GM12878 (cell line): ENCODE results near the gene CD58. TPM values are rescaled to one million over a fixed set of nuclear protein-coding genes. Genes with fewer than 3 reads are reported as not detected.

Source experiments
- ATAC-seq: fragments of 200-7000 bp; cut with Tn5 transposase; 3 replicates; pipeline ENCODE4 v1.9.1; 2020; ENCODE audit warnings: mild to moderate bottlenecking, moderate library complexity
- BruUV-seq: library from RNA; stranded (reverse); fragments of 400-500 nt; replicated peaks from 2 replicates; lab custom pipeline; 2021; lab: Mats Ljungman, UMichigan
- CTCF ChIA-PET: fragments of 300-600 bp; sonication (Branson Sonifier 250); formaldehyde crosslinking; extraction: SDS; loops from one replicate; lab custom pipeline; 2021; ENCODE audit warnings: inconsistent platforms; lab: Yijun Ruan, JAX
- POLR2A ChIA-PET: fragments of 350-600 bp; formaldehyde crosslinking; extraction: SDS; loops from one replicate; lab custom pipeline; 2021; ENCODE audit warnings: inconsistent platforms; lab: Charles Lee
- RAD21 ChIA-PET: fragments of 300-600 bp; sonication (Branson Sonifier 250); formaldehyde crosslinking; loops from one replicate; lab custom pipeline; 2023; ENCODE audit warnings: antibody characterized with exemption; ENCODE audit not compliant: unreplicated experiment; lab: Charles Lee
- SMC1A ChIA-PET: fragments of 300-600 bp; sonication (Branson Sonifier 250); formaldehyde crosslinking; loops from one replicate; lab custom pipeline; 2023; ENCODE audit not compliant: unreplicated experiment, uncharacterized antibody; lab: Charles Lee
- DNase-seq: peaks from one replicate; pipeline ENCODE4 v3.0.0-alpha.2; 2011; ENCODE audit warnings: low read depth, low spot score
- FAIRE-seq: peaks from 3 replicates; lab custom pipeline; 2011; peaks lifted over from hg19 to GRCh38; lab: Jason Lieb, UNC
- H2AFZ ChIP-seq: 2 replicates; pipeline ENCODE4 v1.6.0; 2011; ENCODE audit warnings: low read depth, low read length, control low read depth; ENCODE audit not compliant: control insufficient read depth
- H3K27ac ChIP-seq: 2 replicates; pipeline ENCODE4 v1.5.1; 2011; ENCODE audit warnings: control low read depth; ENCODE audit not compliant: control insufficient read depth, insufficient read depth
- H3K27me3 ChIP-seq, 2 experiments: replicated peaks in 1 of 2; 2 replicates each; pipeline versions ENCODE4 v1.6.0 to v1.6.1; 2011; ENCODE audit warnings: low read length in 1 of 2; ENCODE audit not compliant: control insufficient read depth in 2 of 2, insufficient read depth in 2 of 2
- H3K36me3 ChIP-seq, 2 experiments: 2 replicates each; pipeline ENCODE4 v1.5.1; 2011; ENCODE audit warnings: low read length in 1 of 2; ENCODE audit not compliant: control insufficient read depth in 2 of 2, insufficient read depth in 2 of 2
- H3K4me1 ChIP-seq: 2 replicates; pipeline ENCODE4 v1.6.1; 2011; ENCODE audit warnings: mild to moderate bottlenecking, low read length, moderate library complexity, mixed read lengths; ENCODE audit not compliant: control insufficient read depth, insufficient read depth
- H3K4me2 ChIP-seq: 2 replicates; pipeline ENCODE4 v1.6.0; 2011; ENCODE audit warnings: control low read depth; ENCODE audit not compliant: control insufficient read depth, insufficient read depth
- H3K4me3 ChIP-seq: fragments of 200-600 bp; sonication (generic); 2 replicates; pipeline ENCODE4 v1.5.1; 2016
- H3K79me2 ChIP-seq: 2 replicates; pipeline ENCODE4 v1.6.0; 2011; ENCODE audit warnings: low read length; ENCODE audit not compliant: control insufficient read depth, insufficient read depth
- H3K9ac ChIP-seq: 2 replicates; pipeline ENCODE4 v1.8.0; 2011; ENCODE audit warnings: low read length, control low read depth, mixed read lengths; ENCODE audit not compliant: control insufficient read depth, insufficient read depth
- H3K9me3 ChIP-seq: replicated peaks from 3 replicates; pipeline ENCODE4 v1.5.1; 2011; ENCODE audit warnings: mild to moderate bottlenecking, low read length; ENCODE audit not compliant: control insufficient read depth, insufficient read depth
- H4K20me1 ChIP-seq: 2 replicates; pipeline ENCODE4 v1.6.0; 2011; ENCODE audit not compliant: control insufficient read depth, insufficient read depth
- IRF4 ChIP-seq: IDR thresholded peaks from 2 replicates; pipeline ENCODE4 v1.6.1; 2011; ENCODE audit warnings: low read depth, low read length
- SIN3A ChIP-seq: IDR thresholded peaks from 2 replicates; pipeline ENCODE4 v1.6.1; 2012; ENCODE audit warnings: low read depth, low read length, improper control_type of control experiment
- YY1 ChIP-seq: IDR thresholded peaks from 2 replicates; pipeline ENCODE4 v1.6.1; 2011; ENCODE audit warnings: low read depth, mild to moderate bottlenecking, low read length
- ZBTB11 ChIP-seq: fragments of 450-650 bp; formaldehyde crosslinking; IDR thresholded peaks from 2 replicates; pipeline ENCODE4 v1.5.0; 2022; ENCODE audit warnings: mild to moderate bottlenecking, missing genetic modification characterization
- ZNF24 ChIP-seq: fragments of 450-650 bp; IDR thresholded peaks from 2 replicates; pipeline ENCODE4 v1.6.1; 2017; ENCODE audit warnings: antibody characterized with exemption, mild to moderate bottlenecking
- ZZZ3 ChIP-seq: IDR thresholded peaks from 2 replicates; pipeline ENCODE4 v1.6.1; 2011; ENCODE audit warnings: low read depth; ENCODE audit not compliant: control insufficient read depth, insufficient read length
- WGBS: methylation state at CpG from one replicate; pipeline ENCODE4 v1.1.6; 2016; ENCODE audit warnings: low lambda C conversion rate; ENCODE audit not compliant: insufficient replicate concordance, insufficient coverage; ENCODE audit errors: missing lambda C conversion rate; 5-methylcytosine and 5-hydroxymethylcytosine counted together
- in situ Hi-C: fragments of 300-500 bp; cut with MboI; formaldehyde crosslinking; loops from 9 replicates; pipeline ENCODE4 v1.14.3; 2018; ENCODE audit warnings: mixed read lengths
- intact Hi-C: fragments of 100-400 bp; cut with micrococcal nuclease; formaldehyde crosslinking; loops from one replicate; pipeline ENCODE4 v1.14.2; 2022; ENCODE audit not compliant: unreplicated experiment
- polyA plus RNA-seq, 11 experiments: library from polyadenylated mRNA; depleted of rRNA in 4 of 11; unstranded in 6 of 11; stranded (reverse) in 5 of 11; fragments of >200 nt; fragmentation: Nextera tagmentation in 4 of 11; fragmentation: Illumina TruSeq in 1 of 11; extraction: Ambion mirVana in 4 of 11; extraction: Trizol in 1 of 11; gene quantifications; 1 replicate in 1 of 11; 2 replicates in 10 of 11; pipeline versions ENCODE4 v1.2.1 to v1.2.3, GENCODE V29; 2011 to 2016; ENCODE audit warnings: inconsistent platforms in 2 of 11, missing spikeins in 2 of 11, low read depth in 1 of 11
- total RNA-seq, 4 experiments: library from RNA; depleted of rRNA in 3 of 4; stranded (reverse); fragments of >200 nt in 3 of 4; fragmentation: Illumina TruSeq in 1 of 4; extraction: Trizol in 1 of 4; gene quantifications; 2 replicates each; pipeline versions ENCODE4 v1.2.1 to v1.2.3, GENCODE V29; 2013 to 2021
- TF ChIP-seq, protein P1 (sequence below): IDR thresholded peaks from 2 replicates; pipeline ENCODE4 v1.6.1; 2011; ENCODE audit warnings: borderline replicate concordance, low read depth, mild to moderate bottlenecking, moderate library complexity, mixed read lengths, low read length; ENCODE audit not compliant: insufficient read depth; ENCODE audit errors: extremely low read length

CD58 gene
- total and polyA plus RNA-seq, 10 of the 15 experiments (the other 5 are each of a cell fraction or from before 2014, with no cell fraction given): 70.4 to 252 (median 129) TPM

DNA sequence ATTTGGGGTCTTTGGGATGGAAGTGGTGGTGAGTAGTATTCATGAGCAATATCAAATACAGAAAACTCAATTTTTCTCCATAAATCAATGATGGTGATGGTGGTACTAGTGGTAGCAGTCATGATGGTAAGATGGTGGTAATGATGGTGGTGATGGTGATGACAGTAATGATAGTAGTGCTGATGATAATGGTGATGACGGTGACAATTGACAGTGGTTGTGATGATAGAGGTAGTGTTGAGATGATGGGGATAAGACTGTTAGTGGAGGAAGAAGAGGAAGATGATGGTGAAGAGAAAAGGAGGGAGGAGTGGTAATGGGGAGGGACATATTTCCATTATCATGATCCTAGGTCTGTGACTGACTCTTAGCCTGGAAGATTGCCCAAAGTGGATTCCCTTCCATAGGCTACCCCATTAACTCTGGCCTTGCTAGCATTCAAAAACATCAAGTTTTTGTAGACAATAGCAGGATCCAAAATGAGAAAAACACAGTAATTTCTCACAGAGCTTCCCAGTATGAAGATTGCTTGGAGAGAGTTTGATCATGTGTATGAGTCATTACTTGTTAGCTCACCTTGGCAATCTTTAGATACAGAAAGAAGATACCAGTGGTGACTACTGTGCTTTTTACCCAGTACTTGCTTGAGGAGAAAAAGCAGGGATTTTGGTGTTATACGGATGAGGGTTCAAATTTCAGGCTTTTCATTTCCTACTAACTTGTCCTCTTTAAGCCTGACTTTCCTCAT lies 103.8 kb downstream of the CD58 start (continued):
- no peak for TF ChIP-seq ZBTB11

GRCh38 chr1:116465845-116466685 lies 104.8 kb downstream of the CD58 start:
- Histone ChIP-seq H3K4me1 (no peaks in the 10 kb centered on the region), H3K36me3 (no peaks in the 10 kb centered on the region), H3K27me3 (no peaks in the 10 kb centered on the region), H2AFZ (no peak overlapping the region), H3K4me2 (no peak overlapping the region), H3K9ac (no peak overlapping the region), H3K27ac (no peak overlapping the region), H3K4me3 (no peak overlapping the region), H4K20me1 (no peaks in the 10 kb centered on the region; the same call in 1 of the 2 replicates), H3K79me2 (no peaks in the 10 kb centered on the region), H3K9me3 (no peaks in the 10 kb centered on the region)
- FAIRE-seq (no peak), ATAC-seq (no peak), DNase-seq (no peak)
- CTCF ChIA-PET: interaction anchor here (2.4 kb wide), 1 partner anchor 19 kb away, joined by 7 read pairs; no protein-coding TSS in a partner anchor
- in situ Hi-C loops: no loop called here
- POLR2A ChIA-PET: no interaction called here
- TF ChIP-seq IRF4 (no peak), ZNF24 (no peak), ZZZ3 (no peak), YY1 (no peak), SIN3A (no peak)
- TF ChIP-seq, protein P1, sequence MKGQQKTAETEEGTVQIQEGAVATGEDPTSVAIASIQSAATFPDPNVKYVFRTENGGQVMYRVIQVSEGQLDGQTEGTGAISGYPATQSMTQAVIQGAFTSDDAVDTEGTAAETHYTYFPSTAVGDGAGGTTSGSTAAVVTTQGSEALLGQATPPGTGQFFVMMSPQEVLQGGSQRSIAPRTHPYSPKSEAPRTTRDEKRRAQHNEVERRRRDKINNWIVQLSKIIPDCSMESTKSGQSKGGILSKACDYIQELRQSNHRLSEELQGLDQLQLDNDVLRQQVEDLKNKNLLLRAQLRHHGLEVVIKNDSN: no peak
- 81% methylated on average over 10 of the region's 10 CpGs for WGBS
- SMC1A ChIA-PET: no interaction called here
- intact Hi-C loops: no loop called here
- BruUV-seq: no TSS peak
- RAD21 ChIA-PET: interaction anchor here (0.7 kb wide), 1 partner anchor 1347 kb away, joined by 3 read pairs; no protein-coding TSS in a partner anchor
